OCI-LY1 (cell line): ENCODE measurements around the gene NEURL1B.

Experiments
- H2AFZ ChIP-seq: fragments of 200-600 bp; sonication (generic), shearing (Covaris generic); 2 replicates; pipeline ENCODE4 v1.6.0; 2014; ENCODE audit warnings: antibody characterized with exemption, mild to moderate bottlenecking, low read length
- H3F3A ChIP-seq: fragments of 200-600 bp; sonication (generic), shearing (Covaris generic); 2 replicates; pipeline ENCODE4 v1.6.0; 2014; ENCODE audit warnings: mild to moderate bottlenecking, antibody characterized with exemption, low read length, moderate library complexity; ENCODE audit not compliant: insufficient read depth
- H3K27ac ChIP-seq: fragments of 200-600 bp; sonication (generic); 2 replicates; pipeline ENCODE4 v1.5.1; 2014; ENCODE audit warnings: low read length, mixed run types, mild to moderate bottlenecking, low read depth; ENCODE audit not compliant: poor library complexity, severe bottlenecking
- H3K27me3 ChIP-seq: fragments of 200-600 bp; sonication (generic); 2 replicates; pipeline ENCODE4 v1.6.0; 2014; ENCODE audit warnings: antibody characterized with exemption, mild to moderate bottlenecking, low read length, moderate library complexity; ENCODE audit not compliant: insufficient read depth
- H3K36me3 ChIP-seq: fragments of 200-600 bp; sonication (generic); 2 replicates; pipeline ENCODE4 v1.6.1; 2014; ENCODE audit warnings: mild to moderate bottlenecking, antibody characterized with exemption, low read length, moderate library complexity, mixed read lengths; ENCODE audit not compliant: insufficient read depth
- H3K4me1 ChIP-seq: fragments of 200-600 bp; sonication (generic); 2 replicates; pipeline ENCODE4 v1.5.1; 2014; ENCODE audit warnings: mild to moderate bottlenecking, low read length, moderate library complexity; ENCODE audit not compliant: insufficient read depth, severe bottlenecking
- H3K4me2 ChIP-seq: fragments of 200-600 bp; sonication (generic), shearing (Covaris generic); 2 replicates; pipeline ENCODE4 v1.6.1; 2014; ENCODE audit warnings: low read length
- H3K4me3 ChIP-seq: fragments of 200-600 bp; sonication (generic); 2 replicates; pipeline ENCODE4 v1.5.1; 2014; ENCODE audit warnings: low read length, low read depth, mild to moderate bottlenecking, mixed read lengths; ENCODE audit not compliant: poor library complexity, severe bottlenecking
- H3K79me2 ChIP-seq: fragments of 200-600 bp; shearing (Covaris generic); 2 replicates; pipeline ENCODE4 v1.6.1; 2016; ENCODE audit warnings: mixed run types, low read length, mixed read lengths; ENCODE audit not compliant: insufficient read depth
- H3K9ac ChIP-seq: fragments of 200-600 bp; sonication (generic), shearing (Covaris generic); 2 replicates; pipeline ENCODE4 v1.6.1; 2014; ENCODE audit warnings: mild to moderate bottlenecking, low read length, mixed read lengths
- H3K9me2 ChIP-seq: fragments of 200-600 bp; sonication (generic), shearing (Covaris generic); 2 replicates; pipeline ENCODE4 v1.6.1; 2014; ENCODE audit warnings: low read depth, mild to moderate bottlenecking, low read length, mixed read lengths
- H3K9me3 ChIP-seq: fragments of 200-600 bp; shearing (Covaris generic); 2 replicates; pipeline ENCODE4 v1.6.1; 2014; ENCODE audit warnings: low read length, mixed read lengths
- H4K20me1 ChIP-seq: fragments of 200-600 bp; sonication (generic), shearing (Covaris generic); 2 replicates; pipeline ENCODE4 v1.6.0; 2016; ENCODE audit warnings: mild to moderate bottlenecking, low read length; ENCODE audit not compliant: insufficient read depth
- EZH2 ChIP-seq: fragments of 200-600 bp; sonication (generic), shearing (Covaris generic); IDR thresholded peaks from 2 replicates; pipeline ENCODE4 v1.8.0; 2017; ENCODE audit warnings: borderline replicate concordance, mixed run types, mild to moderate bottlenecking, antibody characterized with exemption, low read length, moderate library complexity, mixed read lengths
- TF ChIP-seq, protein P1 (sequence below): fragments of 200-600 bp; sonication (generic), shearing (Covaris generic); IDR thresholded peaks from 2 replicates; pipeline ENCODE4 v1.5.1; 2017; ENCODE audit warnings: mild to moderate bottlenecking, antibody characterized with exemption, low read length, moderate library complexity, mixed read lengths

Gene NEURL1B

DNA sequence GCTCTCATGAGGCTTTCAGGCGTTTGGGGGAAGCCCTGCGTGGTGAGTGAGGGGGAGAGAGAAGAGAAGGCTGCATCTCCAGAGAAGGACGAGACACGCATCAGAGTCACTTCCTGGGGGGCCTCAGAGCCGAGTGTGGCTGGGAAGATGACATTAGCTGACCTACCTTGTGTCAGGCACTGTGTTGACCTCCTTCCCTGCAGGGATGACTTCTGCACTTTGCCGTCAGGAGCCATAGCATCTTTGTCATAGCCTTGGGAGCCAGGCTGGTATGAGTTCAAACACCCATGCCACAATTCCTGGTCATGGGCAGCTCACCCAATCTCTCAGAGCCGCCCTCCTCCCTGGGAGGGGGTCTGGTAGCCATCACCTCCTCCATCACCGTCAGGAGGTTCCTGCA is 17.3 kb downstream of the NEURL1B start:
- Histone ChIP-seq H3K9me2 (no peaks in the 10 kb centered on the region), H3K9me3 (no peaks in the 10 kb centered on the region), H3K27me3 (peaks cover 8% of the 10 kb centered on the region), H3K79me2 (no peaks in the 10 kb centered on the region), H3K4me2 (no peak overlapping the region), H3K4me1 (peaks cover 3% of the 10 kb centered on the region), H3K9ac (no peak overlapping the region), H3F3A (no peaks in the 10 kb centered on the region), H2AFZ (no peak overlapping the region), H3K27ac (no peak overlapping the region), H4K20me1 (no peaks in the 10 kb centered on the region), H3K4me3 (no peak overlapping the region), H3K36me3 (no peaks in the 10 kb centered on the region)
- TF ChIP-seq, protein P1, sequence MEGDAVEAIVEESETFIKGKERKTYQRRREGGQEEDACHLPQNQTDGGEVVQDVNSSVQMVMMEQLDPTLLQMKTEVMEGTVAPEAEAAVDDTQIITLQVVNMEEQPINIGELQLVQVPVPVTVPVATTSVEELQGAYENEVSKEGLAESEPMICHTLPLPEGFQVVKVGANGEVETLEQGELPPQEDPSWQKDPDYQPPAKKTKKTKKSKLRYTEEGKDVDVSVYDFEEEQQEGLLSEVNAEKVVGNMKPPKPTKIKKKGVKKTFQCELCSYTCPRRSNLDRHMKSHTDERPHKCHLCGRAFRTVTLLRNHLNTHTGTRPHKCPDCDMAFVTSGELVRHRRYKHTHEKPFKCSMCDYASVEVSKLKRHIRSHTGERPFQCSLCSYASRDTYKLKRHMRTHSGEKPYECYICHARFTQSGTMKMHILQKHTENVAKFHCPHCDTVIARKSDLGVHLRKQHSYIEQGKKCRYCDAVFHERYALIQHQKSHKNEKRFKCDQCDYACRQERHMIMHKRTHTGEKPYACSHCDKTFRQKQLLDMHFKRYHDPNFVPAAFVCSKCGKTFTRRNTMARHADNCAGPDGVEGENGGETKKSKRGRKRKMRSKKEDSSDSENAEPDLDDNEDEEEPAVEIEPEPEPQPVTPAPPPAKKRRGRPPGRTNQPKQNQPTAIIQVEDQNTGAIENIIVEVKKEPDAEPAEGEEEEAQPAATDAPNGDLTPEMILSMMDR: no peak
- no peak for TF ChIP-seq EZH2

DNA sequence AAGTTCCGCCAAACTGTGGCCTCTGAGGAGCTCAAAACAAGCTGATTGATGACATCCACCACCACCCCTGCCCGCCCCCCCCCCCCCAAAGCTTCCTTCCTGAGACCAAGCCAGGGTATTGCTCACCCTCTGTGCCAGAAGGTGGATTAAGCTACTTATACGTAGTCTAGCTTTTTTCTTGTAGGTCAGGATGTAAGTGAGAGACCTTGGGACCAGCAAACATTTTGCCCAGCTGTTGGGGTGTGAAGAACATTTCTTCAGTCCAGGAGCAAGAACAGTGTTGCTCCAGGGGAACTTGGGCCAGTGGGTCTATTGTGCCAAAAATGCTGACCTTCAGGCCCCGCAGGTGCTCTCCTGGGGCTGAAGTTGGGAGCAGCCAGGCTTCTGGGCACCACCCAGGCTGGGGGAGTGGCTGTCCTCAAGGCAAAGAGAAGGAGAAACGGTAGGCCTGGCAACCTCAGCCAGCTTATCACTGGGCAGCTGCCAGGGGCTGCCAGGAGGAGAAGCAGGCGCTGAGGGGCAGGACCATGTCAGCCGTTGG is 18.0 kb downstream of the NEURL1B start:
- Histone ChIP-seq H3K9me3 (no peaks in the 10 kb centered on the region), H3K79me2 (no peaks in the 10 kb centered on the region), H3K27me3 (peaks cover 8% of the 10 kb centered on the region), H3K4me3 (no peak overlapping the region), H4K20me1 (no peaks in the 10 kb centered on the region), H3K9ac (no peak overlapping the region), H3K9me2 (no peaks in the 10 kb centered on the region), H3K27ac (no peak overlapping the region), H3F3A (no peaks in the 10 kb centered on the region), H3K4me2 (no peak overlapping the region), H3K36me3 (no peaks in the 10 kb centered on the region), H2AFZ (no peak overlapping the region), H3K4me1 (peaks cover 3% of the 10 kb centered on the region)
- TF ChIP-seq, protein P1: no peak
- TF ChIP-seq EZH2: no peak

DNA sequence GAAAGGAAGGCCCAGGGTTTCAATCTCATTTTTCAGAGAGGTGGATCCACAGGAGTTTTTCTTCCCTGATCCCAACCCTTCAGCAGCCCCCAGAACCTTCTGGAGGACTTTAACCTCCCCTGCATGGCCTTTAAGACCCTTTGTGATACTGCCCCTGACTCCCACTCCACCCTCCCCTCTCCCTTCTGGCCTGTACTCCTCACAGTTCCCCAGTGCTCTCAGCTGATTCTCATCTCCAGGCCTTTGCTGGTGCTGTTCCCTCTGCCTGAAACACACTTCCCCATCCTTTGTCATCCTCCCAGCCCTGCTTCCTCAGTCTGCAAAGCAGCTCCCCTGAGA is 18.5 kb downstream of the NEURL1B start:
- H3K4me3 ChIP-seq: no peak overlapping the region
- no peak for TF ChIP-seq EZH2
- TF ChIP-seq, protein P1: no peak
- no peak overlapping the region for H3K4me2 ChIP-seq
- H3K9me2 ChIP-seq: no peaks in the 10 kb centered on the region
- no peak overlapping the region for H2AFZ ChIP-seq
- no peaks in the 10 kb centered on the region for H3K9me3 ChIP-seq
- no peaks in the 10 kb centered on the region for H3K36me3 ChIP-seq
- no peaks in the 10 kb centered on the region for H3K79me2 ChIP-seq
- peaks cover 3% of the 10 kb centered on the region for H3K4me1 ChIP-seq
- H3F3A ChIP-seq: no peaks in the 10 kb centered on the region
- H3K27me3 ChIP-seq: peaks cover 8% of the 10 kb centered on the region
- H3K27ac ChIP-seq: no peak overlapping the region
- no peak overlapping the region for H3K9ac ChIP-seq
- H4K20me1 ChIP-seq: no peaks in the 10 kb centered on the region
